ENCODE results near the gene B3GAT1.

DNA sequence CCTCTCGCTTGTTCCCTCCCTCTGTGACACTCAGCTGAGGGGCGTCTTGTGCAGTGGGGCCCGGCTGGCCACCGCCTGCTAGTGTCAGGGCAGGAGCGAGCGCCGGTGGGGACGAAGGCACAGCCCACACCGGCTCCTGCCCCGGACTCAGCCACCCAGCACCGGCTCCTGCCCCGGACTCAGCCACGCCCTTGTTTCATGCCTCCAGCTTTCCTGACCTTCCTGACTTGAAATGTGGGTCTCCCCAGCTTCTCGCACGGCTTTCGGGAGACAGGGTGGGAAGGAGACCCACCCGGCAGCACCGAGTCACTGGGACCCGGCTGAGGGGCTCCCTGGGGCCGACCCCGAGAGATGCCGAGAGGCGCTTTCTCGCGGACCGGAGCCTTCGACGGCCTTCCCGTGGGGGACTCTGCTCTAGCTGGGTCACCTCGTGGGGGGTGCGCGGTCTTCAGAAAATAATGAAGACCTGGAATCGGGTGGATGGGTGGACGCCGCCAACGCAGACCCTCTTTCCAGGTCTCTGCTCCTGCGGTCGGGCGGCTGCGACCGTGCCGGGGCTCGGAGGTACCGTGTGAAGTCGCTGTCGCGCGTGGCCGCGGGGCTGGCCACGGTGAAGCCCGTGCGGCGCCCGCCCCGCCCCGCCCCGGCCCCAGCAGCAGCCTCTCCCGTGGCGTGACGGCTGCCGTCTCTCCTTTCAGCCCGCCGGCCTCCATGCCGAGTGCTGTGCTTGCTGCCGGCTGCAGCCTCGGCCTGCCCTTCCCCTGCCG is 70.1 kb downstream of the B3GAT1 start:
- no peak for TF ChIP-seq ZNF274 (IDR thresholded peaks at IDR 0.05; ENCODE audit: low read depth, low read length)
- no peak for TF ChIP-seq SUZ12 (IDR thresholded peaks at IDR 0.05; ENCODE audit: extremely low read depth, insufficient read depth, insufficient read length)
- TF ChIP-seq YY1 (IDR thresholded peaks at IDR 0.05; ENCODE audit: insufficient read depth, insufficient read length) = no peak

Data from NT2/D1 (cell line).